Smooth muscle cell (in vitro differentiated cells): Measurements from ENCODE around the gene NOLC1. TPM values are rescaled to one million over a fixed set of nuclear protein-coding genes. Genes with fewer than 3 reads are reported as not detected.

Experiments used
- DNase-seq: peaks from one replicate; lab custom pipeline; 2025; ENCODE audit not compliant: unreplicated experiment; lab: John Stamatoyannopoulos, UW
- H2AFZ ChIP-seq: fragments of 200-600 bp; sonication (generic); 2 replicates; pipeline ENCODE4 v1.6.0; 2016; ENCODE audit warnings: antibody characterized with exemption, low read depth, mild to moderate bottlenecking
- H3F3A ChIP-seq: fragments of 200-600 bp; sonication (generic); 2 replicates; pipeline ENCODE4 v1.6.0; 2017; ENCODE audit warnings: antibody characterized with exemption, low read depth
- H3K27ac ChIP-seq: fragments of 200-600 bp; sonication (generic); 2 replicates; pipeline ENCODE4 v1.5.1; 2016; ENCODE audit warnings: low read depth, mild to moderate bottlenecking
- H3K27me3 ChIP-seq: fragments of 200-600 bp; sonication (generic); 2 replicates; pipeline ENCODE4 v1.6.1; 2016; ENCODE audit warnings: low read depth, mild to moderate bottlenecking
- H3K36me3 ChIP-seq: fragments of 200-600 bp; sonication (generic); 2 replicates; pipeline ENCODE4 v1.5.1; 2016; ENCODE audit warnings: low read depth
- H3K4me1 ChIP-seq: fragments of 200-600 bp; sonication (generic); 2 replicates; pipeline ENCODE4 v1.5.1; 2016; ENCODE audit warnings: low read depth
- H3K4me2 ChIP-seq: fragments of 200-600 bp; sonication (generic); 2 replicates; pipeline ENCODE4 v1.6.0; 2016; ENCODE audit warnings: mild to moderate bottlenecking
- H3K4me3 ChIP-seq: fragments of 200-600 bp; sonication (generic); 2 replicates; pipeline ENCODE4 v1.5.1; 2016; ENCODE audit warnings: mild to moderate bottlenecking
- H3K79me2 ChIP-seq: fragments of 200-600 bp; sonication (generic); 2 replicates; pipeline ENCODE4 v1.6.0; 2016; ENCODE audit warnings: low read depth, mild to moderate bottlenecking
- H3K9ac ChIP-seq: fragments of 200-600 bp; sonication (generic); 2 replicates; pipeline ENCODE4 v1.6.0; 2016; ENCODE audit warnings: low read depth
- H3K9me3 ChIP-seq: fragments of 200-600 bp; sonication (generic); replicated peaks from 2 replicates; pipeline ENCODE4 v1.5.1; 2016; ENCODE audit warnings: low read depth
- H4K20me1 ChIP-seq: fragments of 200-600 bp; sonication (generic); 2 replicates; pipeline ENCODE4 v1.6.0; 2016; ENCODE audit warnings: low read depth
- CTCF ChIP-seq: fragments of 200-600 bp; sonication (generic); IDR thresholded peaks from 2 replicates; pipeline ENCODE4 v1.5.1; 2017; ENCODE audit warnings: borderline replicate concordance, mild to moderate bottlenecking, antibody characterized with exemption; ENCODE audit not compliant: insufficient read depth, poor library complexity, severe bottlenecking
- WGBS: methylation state at CpG from one replicate; pipeline ENCODE4 v1.1.7; 2016; ENCODE audit warnings: low lambda C conversion rate; 5-methylcytosine and 5-hydroxymethylcytosine counted together
- polyA plus RNA-seq: library from polyadenylated mRNA; unstranded; fragments of >200 nt; fragmentation: Nextera tagmentation; extraction: Ambion mirVana; gene quantifications from 2 replicates; pipeline ENCODE4 v1.2.1, GENCODE V29; 2016
- total RNA-seq: library from RNA; depleted of rRNA; stranded (reverse); fragments of >200 nt; gene quantifications from 2 replicates; pipeline ENCODE4 v1.2.3, GENCODE V29; 2014

NOLC1 gene
- total and polyA plus RNA-seq, 2 experiments from 2014 or later, result 41.2 to 46.6 TPM

- no peaks in the 10 kb centered on the region for H3K9me3 ChIP-seq
- H3K4me3 ChIP-seq, result no peak overlapping the region
- no peak overlapping the region for H2AFZ ChIP-seq
- no peaks in the 10 kb centered on the region for H3K36me3 ChIP-seq
- no peaks in the 10 kb centered on the region for H3K27me3 ChIP-seq
- H3K4me2 ChIP-seq, result peak overlapping the region; percentile 41
- H3K4me1 ChIP-seq, result peaks cover 28% of the 10 kb centered on the region
- peaks cover 78% of the 10 kb centered on the region for H3K79me2 ChIP-seq
- peaks cover 75% of the 10 kb centered on the region for H4K20me1 ChIP-seq
- H3K9ac ChIP-seq, result no peak overlapping the region
- no peak overlapping the region for H3K27ac ChIP-seq
- WGBS, result 86% methylated on average over 7 of the region's 7 CpGs
- peaks cover 8% of the 10 kb centered on the region for H3F3A ChIP-seq
- no peak for TF ChIP-seq CTCF
- DNase-seq, result no peak
Observed at GRCh38 chr10:102135956-102136526, 16.1 kb upstream of the NOLC1 start.

GRCh38 chr10:102139281-102140110 is 12.7 kb upstream of the NOLC1 start:
- H3K4me2 ChIP-seq, result no peak overlapping the region
- H3K36me3 ChIP-seq, result no peaks in the 10 kb centered on the region
- no peaks in the 10 kb centered on the region for H3K9me3 ChIP-seq
- peaks cover 91% of the 10 kb centered on the region for H3K79me2 ChIP-seq
- no peaks in the 10 kb centered on the region for H3K27me3 ChIP-seq
- peaks cover 23% of the 10 kb centered on the region for H3K4me1 ChIP-seq
- 98% methylated on average over 15 of the region's 15 CpGs for WGBS
- TF ChIP-seq CTCF, result no peak
- H3K9ac ChIP-seq, result no peak overlapping the region
- H2AFZ ChIP-seq, result no peak overlapping the region
- peaks cover 96% of the 10 kb centered on the region for H4K20me1 ChIP-seq
- no peak overlapping the region for H3K4me3 ChIP-seq
- H3K27ac ChIP-seq, result no peak overlapping the region
- H3F3A ChIP-seq, result no peaks in the 10 kb centered on the region
- no peak for DNase-seq

- H3F3A ChIP-seq, result no peaks in the 10 kb centered on the region
- H3K36me3 ChIP-seq, result no peaks in the 10 kb centered on the region
- no peak for DNase-seq
- H4K20me1 ChIP-seq, result peaks cover 96% of the 10 kb centered on the region
- no peak overlapping the region for H2AFZ ChIP-seq
- no peaks in the 10 kb centered on the region for H3K9me3 ChIP-seq
- H3K27me3 ChIP-seq, result no peaks in the 10 kb centered on the region
- H3K79me2 ChIP-seq, result peaks cover 84% of the 10 kb centered on the region
- no peak overlapping the region for H3K9ac ChIP-seq
- no peak for TF ChIP-seq CTCF
- H3K4me1 ChIP-seq, result peaks cover 15% of the 10 kb centered on the region
- no peak overlapping the region for H3K27ac ChIP-seq
- H3K4me2 ChIP-seq, result no peak overlapping the region
- no peak overlapping the region for H3K4me3 ChIP-seq
- WGBS, result 96% methylated on average over 4 of the region's 4 CpGs
Observed at GRCh38 chr10:102140218-102140617, 12.0 kb upstream of the NOLC1 start.
